RPMI8226 (cell line): Measurements from ENCODE around the gene RFLNA.

Experiments
- DNase-seq: peaks from one replicate; pipeline ENCODE4 v3.0.0-alpha.2; 2015

Gene RFLNA

DNA sequence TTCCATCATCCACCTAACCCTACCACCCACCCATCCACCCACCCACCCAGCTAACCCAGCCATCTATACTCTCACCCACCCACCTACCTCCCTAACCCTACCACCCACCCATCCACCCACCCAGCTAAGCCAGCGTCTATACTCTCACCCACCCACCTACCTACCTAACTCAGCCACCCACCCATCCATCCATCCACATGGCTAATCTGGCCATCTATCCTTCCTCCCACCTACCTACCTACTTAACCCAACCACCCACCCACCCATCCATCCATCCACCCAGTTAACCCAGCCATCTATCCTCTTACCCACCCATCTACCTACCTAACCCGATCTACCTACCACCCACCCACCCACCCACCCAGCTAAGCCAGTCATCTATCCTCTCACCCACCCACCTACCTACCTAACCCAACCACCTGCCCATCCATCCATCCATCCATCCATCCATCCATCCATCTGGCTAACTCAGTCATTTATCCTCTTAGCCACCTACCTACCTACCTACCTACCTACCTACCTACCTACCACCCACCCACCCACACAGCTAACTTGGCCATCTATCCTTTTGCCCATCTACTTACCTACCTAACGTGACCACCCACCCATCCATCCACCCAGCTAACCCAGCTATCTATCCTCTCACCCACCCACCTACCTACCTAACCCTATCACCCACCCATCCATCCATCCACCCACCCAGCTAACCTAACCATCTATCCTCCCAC is 44.1 kb downstream of the RFLNA start:
- DNase-seq = no peak

DNA sequence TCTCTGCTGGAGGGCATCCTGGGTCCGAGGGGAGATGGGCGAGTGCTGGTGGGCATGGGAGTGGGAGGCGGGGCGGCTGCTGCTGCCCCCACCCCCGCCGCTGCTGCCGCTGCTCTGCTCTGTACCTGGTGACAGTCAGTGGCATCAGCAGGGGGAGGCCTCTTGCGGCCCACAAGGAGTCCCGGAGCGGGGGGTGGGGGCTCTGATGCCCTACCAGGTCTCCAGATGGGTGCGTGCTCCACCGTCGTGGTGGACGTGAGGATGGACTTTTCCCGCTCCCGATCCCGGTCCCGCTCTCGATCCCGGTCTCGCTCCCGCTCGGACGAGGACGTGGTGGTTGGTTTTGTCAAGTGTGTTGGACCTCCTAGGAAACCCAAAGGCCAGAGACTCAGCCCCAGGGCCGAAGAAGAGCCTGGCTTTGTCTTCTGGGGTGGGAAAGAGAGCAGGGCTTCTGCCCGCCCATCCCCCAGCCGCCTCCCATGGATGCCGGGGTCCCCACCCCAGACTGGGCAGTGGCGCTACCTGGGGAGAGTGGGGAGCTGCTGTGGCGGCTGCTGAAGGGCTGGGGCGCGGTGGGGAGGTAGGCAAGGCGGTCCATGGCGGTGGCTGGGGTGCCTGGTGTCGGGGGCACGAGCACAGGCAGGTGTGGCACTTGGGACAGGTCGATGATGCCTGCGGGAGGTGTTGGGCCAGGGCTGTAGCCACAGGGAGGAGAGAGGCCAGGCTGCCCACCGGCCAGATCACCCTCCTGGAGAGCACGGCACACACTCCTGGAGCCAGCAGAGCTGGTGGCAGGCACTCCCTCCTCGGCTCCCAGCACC is 45.4 kb downstream of the RFLNA start:
- no peak for DNase-seq

DNA sequence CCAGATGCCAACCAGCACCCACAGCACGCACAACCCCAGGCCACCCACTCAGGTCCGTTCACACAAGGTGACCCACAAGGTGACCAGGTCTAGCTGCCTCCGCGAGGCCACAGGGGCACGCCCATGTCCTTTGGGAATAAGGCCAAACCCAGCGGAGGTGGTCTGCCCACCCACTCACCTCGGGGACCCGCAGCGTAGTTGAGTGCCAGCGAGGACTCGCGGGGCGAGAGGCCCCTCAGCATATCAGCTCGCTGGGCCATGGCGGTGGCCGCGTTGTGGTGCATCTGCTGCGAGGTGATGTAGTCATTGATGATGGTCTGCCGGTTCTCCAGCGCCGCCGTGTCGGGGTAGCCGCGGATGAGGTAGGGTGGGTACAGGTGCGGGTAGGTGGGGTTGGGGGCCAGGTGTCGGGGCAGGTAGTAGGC is 46.8 kb downstream of the RFLNA start:
- DNase-seq = no peak

DNA sequence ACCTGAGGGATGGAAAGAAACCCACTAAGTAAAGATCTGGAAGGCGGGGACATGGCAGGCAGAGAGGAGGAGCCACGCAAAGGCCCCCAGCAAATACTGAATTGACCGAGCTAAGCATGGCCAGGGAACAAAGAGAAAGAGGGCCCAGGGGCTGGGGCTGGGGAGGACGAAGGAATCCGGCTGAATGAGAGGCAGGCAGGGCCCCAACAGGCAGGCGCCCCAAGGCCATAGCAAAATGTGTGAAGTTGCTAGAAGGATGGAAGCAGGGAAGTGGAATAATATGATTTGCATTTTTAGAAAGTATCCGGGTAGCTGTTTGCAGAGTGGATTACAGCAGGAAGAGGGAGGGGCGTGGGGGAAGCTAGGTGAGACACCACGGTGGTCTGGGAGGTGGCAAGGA is 49.1 kb downstream of the RFLNA start:
- DNase-seq = no peak

DNA sequence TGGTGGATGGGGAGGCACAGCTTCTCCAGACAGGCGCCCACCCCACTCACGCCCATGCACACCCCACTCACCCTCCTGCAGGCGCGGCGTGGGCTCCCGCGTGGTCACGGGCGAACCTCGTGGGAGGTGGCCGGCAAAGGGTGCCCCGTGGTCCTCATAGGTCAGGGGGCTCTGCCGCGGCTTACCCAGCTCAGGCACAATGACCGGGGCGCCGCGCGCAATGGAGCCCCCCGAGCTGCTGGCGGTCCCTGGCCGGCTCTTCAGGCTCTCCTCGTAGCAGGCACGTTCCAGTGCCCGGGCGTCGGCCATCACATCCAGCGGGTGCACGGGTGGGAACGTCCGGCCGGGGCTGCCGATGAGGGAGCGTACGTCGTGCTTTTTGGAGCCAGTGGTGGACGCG is 49.6 kb downstream of the RFLNA start:
- DNase-seq = no peak

DNA sequence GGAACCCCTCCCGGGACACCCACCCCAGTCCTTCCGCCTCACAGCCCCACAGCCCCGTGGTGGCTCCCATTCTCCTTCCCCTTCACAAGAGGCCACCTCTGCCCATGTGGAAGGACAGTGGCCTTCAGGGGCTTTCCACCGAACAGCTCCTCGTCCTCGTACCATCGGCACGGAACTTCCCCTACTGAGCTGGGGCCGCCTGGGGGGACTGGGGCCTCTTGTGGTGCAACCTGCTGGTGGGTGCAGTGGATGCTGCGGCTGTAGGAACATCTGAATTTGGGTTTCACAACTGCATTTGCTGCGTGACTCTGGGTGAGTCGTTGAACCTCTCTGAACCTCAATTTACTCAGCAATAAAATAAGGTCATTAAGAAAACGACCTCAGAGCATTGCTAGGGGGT is 50.9 kb downstream of the RFLNA start:
- no peak for DNase-seq

DNA sequence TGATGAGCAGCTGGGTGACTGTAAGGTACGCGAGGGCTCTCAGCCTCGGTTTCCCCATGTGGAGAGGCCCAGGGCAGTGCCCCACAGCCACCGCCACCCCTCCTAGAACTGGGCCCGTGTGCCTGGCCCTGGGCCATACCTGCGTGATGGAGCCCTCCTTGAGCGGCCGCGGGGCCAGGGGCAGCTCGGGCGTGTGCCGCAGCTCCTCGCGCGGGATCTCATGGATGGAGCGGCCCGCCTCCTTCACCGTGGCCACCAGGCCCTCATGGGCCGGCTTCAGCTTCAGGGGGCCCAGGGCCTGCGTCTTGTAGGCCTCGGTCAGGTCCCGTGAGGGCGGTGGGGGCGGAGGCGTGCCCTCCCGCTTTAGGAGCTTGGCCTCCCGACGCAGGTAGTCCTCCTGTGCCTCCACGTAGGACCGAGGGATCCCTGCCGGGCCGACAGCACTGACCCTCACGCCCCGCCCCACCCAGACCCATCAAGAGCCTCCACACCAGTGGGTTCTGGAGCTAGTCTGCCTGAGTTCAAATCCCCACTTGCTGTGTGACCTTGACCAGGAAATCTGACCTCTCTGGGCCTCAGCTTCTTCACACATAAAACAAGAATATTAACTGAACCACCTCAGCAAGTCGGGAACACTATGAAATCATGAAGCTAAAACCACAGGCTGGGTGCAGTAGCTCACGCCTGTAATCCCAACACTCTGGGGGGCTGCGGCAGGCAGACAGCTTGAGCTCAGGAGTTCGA is 51.7 kb downstream of the RFLNA start:
- no peak for DNase-seq

DNA sequence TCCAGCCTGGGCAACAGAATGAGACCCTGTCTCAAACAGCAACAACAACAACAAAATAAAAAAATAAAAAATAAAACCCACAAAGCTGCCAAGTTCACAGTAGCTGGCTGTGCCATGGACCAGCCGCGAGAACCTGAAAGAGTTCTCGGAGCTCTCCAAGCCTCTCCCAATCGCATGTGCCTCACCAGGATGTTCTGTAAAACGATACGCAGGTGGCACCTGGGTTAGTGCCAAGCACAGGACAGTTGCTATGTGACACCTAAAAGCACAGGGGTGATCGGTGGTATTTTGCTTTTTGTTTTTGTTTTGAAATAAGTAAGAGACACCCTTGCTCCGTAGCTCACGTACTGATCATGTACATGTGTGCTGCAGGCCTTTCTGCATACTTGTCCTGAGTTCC is 52.4 kb downstream of the RFLNA start:
- no peak for DNase-seq

DNA sequence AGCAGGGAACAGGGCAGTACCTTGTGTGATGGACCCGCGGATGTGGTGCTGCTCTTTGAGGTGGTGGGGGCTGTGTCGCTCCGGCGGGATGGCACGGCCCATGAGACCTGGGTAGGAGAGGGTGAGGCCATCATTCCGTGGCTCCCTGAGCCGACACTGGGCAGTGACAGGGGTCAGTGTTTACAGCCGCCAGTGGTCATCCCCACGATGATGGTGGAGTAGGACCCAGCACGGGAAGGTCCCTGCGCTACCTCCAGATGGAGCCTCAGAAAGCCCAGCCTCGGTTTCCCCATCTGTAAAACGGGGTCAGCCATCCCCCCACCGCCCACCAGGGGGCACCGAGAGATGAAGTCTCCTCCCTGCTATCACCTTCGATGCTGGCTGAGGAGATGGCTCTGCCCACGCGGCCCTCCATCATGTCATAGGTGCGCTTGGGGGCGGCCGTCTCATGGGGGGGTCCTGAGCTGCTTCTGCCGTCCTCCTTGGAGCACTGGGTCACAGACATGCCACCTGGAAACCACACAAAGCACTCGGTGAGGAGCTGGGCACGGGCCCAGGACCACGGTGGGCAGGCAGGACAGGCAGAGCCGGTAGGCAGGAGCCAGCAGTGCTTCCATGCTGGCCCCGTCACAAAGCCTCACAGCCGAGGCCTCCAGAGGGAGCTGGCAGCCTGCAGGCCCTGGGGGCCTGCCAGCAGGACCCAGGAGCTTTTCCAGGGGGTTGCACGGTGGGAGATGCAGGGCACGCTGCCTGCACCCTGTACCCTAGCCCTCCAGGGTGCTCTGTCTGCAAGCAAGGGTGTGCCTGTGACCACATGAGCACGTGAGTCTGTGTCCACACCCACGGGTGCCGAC is 53.1 kb downstream of the RFLNA start:
- DNase-seq = no peak

DNA sequence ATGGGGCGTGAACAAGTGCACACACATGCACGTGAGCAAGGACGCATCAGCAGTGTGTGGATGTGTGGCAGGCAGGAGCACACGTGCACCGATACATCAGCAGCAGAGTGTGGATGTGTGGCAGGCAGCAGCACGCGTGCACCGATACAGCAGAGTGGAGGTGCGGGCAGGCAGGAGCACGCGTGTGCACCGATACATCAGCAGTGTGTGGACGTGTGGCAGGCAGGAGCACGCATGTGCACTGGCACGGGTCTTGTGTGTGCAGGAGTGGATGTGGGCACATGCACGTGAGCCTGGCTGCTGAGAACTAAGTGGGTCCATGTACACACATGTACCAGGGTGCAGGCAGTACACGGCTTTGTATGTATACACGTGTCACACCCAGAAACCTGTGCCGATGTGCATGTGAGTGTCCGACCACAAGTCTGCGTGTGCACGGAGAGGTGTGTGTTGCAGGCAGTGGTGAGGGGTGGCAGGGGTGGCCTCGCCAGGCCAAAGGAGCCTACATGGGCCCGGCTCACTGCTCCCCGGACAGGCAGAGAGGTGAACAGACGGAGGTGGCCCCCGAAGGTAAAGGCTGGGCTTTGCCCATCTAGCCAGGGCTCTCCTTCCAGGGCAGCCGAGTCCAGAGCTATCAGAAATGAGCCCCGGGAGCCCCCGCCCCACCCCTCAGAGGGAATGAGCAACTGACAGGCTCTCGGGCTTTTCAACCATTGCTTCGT is 53.9 kb downstream of the RFLNA start:
- no peak for DNase-seq

DNA sequence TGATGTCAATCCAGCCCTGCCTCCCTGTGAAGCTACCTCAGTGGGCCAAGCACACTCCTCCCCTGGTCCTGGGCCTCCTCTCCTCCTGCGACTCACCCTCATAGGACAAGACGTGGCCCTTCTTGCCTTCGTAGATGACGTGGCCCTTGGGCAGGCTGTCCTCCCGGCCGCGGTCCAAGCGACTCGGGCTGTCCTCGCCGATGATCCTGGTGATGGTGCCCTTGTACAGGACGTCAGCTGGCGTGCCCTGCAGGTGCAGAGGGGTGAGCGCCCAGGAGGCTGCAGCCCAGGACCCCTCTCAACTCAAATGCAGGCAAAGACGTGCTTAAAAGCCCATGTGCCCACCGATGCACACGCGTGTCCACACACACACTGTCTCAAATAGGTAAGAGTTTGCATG is 55.6 kb downstream of the RFLNA start:
- no peak for DNase-seq

DNA sequence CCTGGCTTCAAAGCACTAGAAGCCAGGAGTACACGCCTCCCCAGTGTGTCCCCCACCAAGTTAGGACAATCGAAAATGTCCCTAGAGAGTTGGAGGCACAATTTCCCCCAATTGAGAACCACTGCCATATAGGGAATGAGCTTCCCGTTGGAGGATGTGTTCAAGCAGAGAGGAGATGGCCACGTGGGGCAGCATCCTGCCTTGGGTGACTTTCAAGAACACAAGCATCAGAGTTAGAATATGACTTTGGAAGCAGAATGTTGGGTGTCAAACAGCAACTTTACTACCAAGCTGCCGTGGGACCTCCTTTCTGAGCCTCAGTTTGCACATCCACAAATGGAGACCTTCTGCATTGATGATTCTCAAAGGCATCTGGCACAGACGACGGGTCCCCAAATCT is 56.5 kb downstream of the RFLNA start:
- no peak for DNase-seq

DNA sequence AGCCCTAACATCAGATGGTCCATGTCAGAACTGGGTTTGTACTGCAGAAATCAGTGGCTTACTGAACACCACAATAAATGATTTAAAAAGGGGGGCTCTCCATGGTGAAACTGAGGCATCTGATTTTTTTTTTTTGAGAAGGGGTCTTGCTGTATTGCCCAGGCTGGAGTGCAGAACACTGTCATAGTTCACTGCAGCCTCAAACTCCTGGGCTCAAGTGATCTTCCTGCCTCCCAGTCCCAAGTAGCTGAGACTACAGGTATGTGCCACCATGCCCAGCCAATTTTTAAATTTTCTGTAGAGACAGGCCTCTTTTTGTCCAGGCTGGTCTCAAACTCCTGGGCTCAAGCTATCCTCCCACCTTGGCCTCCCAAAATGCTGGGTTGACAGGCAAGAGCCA is 57.4 kb downstream of the RFLNA start:
- DNase-seq = no peak

DNA sequence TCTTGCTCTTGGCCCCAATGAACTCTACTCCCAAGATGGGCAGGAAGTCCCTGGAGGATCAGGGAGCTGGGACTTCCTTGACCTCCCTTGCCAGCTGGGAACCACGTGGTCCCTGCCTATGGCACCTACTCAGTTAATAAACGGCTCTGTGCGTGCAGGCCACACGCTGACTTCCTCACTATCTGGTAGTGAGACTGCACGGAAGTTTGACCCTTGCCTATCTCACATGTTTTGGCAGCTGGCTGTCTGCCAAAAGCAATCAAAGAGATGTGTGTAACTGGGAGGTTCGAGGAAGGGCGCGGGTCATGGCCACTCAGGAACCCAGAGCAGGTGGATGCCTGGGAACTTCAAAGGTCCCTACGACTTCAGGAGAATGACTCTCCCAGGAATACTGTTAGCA is 57.9 kb downstream of the RFLNA start:
- DNase-seq = no peak

DNA sequence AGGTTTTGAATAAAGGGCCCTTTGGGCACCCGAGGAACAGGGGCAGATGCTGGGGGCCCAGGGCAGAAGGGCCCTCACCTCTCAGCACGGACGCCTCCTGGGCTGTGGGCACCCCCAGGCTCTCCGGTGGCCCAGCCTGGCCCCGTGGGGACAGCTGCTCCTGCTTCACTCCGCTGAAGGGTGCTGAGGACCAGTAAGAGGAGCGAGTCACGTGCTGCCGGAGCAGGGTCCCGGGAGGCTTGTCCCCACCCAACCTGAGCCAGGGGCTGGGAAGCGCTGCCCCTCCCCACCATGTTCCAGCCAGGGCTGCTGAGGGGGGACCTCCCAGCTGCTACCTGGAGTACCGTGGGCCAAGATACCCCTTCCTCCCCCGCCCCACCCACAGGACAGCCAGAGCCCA is 59.5 kb downstream of the RFLNA start:
- no peak for DNase-seq

DNA sequence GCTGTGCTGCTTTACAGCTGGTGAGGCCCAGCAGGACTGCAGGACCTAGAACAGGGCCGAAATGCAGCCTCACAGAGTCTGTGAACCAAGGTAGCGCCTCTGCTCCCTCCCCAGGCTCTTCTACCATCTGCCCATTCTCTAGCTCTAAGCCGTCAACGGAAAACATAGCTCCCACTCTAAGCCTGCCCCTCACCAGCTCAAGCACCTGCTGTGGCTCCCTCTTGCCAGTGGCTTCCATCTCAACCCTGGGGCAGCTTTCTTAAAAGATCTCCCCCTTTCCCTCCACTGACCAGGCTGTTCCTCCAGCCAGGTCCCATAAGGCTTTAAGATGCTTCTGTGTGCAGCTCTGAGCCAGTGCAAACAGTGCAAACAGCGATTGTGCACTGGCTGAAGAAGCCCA is 61.3 kb downstream of the RFLNA start:
- no peak for DNase-seq

DNA sequence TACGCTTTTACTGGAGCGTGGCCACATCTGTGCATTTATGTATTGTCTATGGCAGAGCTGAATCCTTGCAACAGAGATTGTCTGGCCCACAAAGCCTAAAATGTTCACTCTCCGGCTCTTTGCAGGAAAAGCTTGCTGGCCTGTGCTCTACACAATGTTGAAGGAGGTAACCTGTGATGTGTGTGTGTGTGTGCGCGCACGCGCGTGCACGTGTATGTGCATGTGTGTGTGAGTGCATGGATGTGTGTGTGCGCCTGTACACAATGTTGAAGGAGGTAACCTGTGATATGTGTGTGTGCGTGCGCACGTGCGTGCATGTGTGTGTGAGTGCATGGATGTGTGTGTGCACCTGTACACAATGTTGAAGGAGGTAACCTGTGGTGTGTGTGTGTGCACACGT is 62.7 kb downstream of the RFLNA start:
- no peak for DNase-seq

DNA sequence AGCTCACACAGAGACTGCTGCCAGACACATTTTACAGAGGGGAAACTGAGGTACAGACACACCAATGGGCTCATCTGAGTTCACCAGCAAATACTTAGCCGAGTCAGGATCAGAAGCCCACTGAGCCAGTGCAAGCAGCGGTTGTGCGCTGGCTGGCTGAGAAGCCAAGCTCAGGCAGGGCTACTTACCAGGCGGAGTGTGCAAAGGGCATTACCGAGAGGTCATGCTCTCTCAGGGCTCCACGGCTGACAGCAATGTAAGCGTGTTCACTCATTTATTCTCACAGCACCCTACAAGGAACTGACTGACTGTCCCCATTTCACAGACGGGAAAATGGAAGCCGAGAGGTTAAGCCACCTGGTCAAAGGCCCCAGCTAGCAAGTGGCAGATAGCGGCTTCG is 63.7 kb downstream of the RFLNA start:
- no peak for DNase-seq

DNA sequence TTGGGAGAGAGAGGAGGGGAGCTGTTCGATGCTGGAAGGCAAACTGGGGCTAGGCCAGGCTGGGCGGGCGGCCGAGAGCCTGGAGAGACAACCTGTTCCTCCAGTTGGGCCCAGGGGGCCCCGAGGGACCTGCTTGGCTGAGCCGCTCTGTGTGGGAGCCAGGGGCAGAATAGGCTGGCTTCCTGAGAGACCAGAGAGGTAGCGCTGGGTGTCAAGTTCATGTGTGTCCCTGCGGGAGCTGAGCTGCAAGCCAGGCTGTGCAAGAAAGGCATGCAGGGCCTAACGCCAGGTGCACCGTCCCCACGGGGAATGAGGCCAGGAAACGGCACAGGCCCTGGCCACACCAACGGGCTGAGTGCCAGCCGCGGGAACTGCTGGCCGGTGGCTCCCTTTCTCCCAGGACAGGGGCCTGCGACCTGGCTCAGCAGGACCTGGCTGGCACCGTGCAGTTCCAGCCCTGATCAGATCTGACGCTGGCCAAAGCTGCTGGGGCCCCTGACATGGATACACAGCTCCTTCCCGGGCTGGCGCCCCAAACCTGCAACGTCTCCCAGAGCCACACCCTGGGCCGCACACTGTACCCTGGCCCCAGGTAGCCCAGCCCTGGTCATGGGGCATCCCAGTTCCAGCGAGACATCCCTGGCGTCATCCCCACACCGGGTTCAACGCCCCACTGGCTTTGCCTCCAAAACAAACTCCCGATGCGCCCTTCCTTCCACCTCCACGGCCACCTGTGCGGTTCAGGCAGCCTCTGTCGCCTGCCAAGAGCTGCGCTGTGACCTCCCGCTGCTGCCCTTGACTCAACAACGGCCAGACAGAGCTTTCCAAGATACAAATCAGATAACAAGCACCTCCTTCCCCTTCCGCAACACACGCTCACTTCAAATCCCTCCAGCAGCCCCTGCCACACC is 65.0 kb downstream of the RFLNA start:
- no peak for DNase-seq

DNA sequence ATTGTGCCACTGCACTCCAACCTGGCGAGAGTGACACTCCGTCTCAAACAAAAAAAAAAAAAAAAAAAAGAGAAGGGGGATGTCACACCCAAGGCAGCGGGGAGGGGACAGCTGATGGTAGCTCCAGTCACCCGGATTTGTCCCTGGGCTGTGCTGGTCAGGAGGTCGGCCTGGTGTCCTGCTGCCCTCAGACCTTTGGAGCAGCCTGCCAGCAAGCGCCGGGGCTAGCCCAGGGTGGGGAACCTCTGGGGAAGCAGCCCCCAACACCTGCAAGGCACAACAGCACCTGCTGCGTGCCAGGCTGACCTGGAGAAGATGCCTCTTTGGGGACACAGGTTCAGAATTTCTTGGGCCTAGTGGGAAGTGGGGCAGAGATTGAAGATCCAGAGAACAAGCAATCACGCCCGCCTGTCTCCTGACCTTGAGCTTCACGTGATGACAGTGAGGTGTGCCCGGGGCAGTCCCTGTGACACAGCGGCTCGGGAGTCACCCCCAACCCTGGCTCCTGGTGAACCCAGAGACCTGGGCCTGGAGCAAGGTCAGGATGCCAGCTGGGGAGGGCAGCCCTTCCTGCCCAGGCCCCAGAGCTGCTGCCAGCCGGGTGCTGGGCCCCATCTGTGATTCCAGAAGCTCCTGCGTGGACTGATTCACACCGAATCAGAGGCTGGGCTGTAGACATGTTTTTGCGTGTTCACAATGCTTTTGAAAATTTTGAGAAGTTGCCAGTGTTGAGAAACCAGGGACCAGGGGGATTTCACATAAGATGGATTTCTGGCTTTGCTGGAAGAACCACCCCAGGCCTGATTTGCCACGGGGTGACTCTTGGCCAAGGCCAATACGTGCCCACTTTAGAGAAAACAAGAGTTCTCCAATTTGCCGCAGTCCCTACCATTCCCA is 66.4 kb downstream of the RFLNA start:
- no peak for DNase-seq
